HL-60 (cell line): ENCODE measurements around the gene JMJD1C.

Experiments used
- DNase-seq, 2 experiments: peaks; one replicate each; pipeline ENCODE4 v3.0.0-alpha.2; 2010 to 2020; ENCODE audit warnings: low read depth in 1 of 2, low spot score in 1 of 2
- H3K27ac ChIP-seq: fragments of 250-450 bp; sonication (Bioruptor Pico); replicated peaks from 2 replicates; pipeline ENCODE4 v1.5.1; 2020; ENCODE audit warnings: mild to moderate bottlenecking, moderate library complexity
- H3K27me3 ChIP-seq: fragments of 250-450 bp; sonication (Bioruptor Pico); 2 replicates; pipeline ENCODE4 v1.5.1; 2021; ENCODE audit warnings: mild to moderate bottlenecking, moderate library complexity; ENCODE audit not compliant: insufficient read depth, poor library complexity, severe bottlenecking
- H3K4me3 ChIP-seq: replicated peaks from 2 replicates; pipeline ENCODE4 v1.5.1; 2011; ENCODE audit warnings: mild to moderate bottlenecking, control low read depth, low read length; ENCODE audit not compliant: insufficient read depth
- GABPA ChIP-seq: IDR thresholded peaks from 2 replicates; pipeline ENCODE4 v1.6.1; 2012; ENCODE audit warnings: low read depth
- POLR2AphosphoS5 ChIP-seq: IDR thresholded peaks from 2 replicates; pipeline ENCODE4 v1.6.1; 2012; ENCODE audit warnings: low read depth
- SPI1 ChIP-seq: IDR thresholded peaks from 2 replicates; pipeline ENCODE4 v1.6.1; 2012; ENCODE audit warnings: low read depth, mild to moderate bottlenecking, borderline replicate concordance
- TF ChIP-seq, protein P1 (sequence below): IDR thresholded peaks from one replicate; pipeline ENCODE4 v1.5.1; 2011; ENCODE audit warnings: low read length, control low read depth, inconsistent platforms; ENCODE audit not compliant: insufficient read depth
- TF ChIP-seq, protein P2 (sequence below): IDR thresholded peaks from 2 replicates; pipeline ENCODE4 v1.6.1; 2012; ENCODE audit warnings: low read depth; ENCODE audit not compliant: insufficient replicate concordance

The JMJD1C gene

DNA sequence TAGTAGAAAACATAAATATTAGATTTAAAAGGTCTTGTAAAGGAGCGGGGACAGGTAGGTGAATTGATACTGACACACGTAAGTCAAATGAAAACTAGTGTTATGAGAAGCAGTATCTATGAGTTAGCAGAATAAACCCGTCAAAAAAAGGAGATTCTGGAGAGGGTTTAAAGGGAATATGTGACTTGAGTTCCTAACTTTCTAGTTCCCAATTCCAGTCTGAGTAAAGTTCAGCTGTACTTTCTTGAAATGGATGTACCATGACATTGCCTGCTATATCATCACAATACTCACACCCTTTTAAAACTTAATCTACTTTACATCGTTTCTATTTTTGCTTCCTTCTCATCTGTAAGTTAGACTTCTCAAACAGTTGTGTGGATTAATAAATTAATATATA is 210.5 kb downstream of the JMJD1C start:
- TF ChIP-seq, protein P1, sequence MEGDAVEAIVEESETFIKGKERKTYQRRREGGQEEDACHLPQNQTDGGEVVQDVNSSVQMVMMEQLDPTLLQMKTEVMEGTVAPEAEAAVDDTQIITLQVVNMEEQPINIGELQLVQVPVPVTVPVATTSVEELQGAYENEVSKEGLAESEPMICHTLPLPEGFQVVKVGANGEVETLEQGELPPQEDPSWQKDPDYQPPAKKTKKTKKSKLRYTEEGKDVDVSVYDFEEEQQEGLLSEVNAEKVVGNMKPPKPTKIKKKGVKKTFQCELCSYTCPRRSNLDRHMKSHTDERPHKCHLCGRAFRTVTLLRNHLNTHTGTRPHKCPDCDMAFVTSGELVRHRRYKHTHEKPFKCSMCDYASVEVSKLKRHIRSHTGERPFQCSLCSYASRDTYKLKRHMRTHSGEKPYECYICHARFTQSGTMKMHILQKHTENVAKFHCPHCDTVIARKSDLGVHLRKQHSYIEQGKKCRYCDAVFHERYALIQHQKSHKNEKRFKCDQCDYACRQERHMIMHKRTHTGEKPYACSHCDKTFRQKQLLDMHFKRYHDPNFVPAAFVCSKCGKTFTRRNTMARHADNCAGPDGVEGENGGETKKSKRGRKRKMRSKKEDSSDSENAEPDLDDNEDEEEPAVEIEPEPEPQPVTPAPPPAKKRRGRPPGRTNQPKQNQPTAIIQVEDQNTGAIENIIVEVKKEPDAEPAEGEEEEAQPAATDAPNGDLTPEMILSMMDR: no peak
- TF ChIP-seq SPI1: no peak
- no peak for TF ChIP-seq GABPA
- H3K27ac ChIP-seq: peak overlapping the region; percentile 52

DNA sequence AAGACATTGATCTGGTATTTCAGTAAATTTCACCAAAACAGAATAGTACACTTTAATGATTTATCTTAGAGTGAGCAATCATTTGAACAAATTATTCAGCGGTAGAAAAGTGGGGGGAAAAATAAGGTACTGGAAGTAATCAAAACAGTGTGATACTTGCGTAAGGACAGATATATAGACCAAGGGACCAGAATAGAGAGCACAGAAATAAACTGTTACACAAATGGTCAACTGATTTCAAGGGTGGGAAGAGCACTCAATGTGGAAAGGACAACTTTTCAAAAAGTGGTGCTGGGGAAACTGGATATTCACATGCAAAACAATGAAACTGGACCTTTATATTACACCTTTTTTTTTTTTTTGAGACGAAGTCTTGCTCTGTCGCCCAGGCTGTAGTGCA is 212.7 kb downstream of the JMJD1C start:
- TF ChIP-seq POLR2AphosphoS5 (no peak), SPI1 (no peak), GABPA (no peak)
- TF ChIP-seq, protein P2, sequence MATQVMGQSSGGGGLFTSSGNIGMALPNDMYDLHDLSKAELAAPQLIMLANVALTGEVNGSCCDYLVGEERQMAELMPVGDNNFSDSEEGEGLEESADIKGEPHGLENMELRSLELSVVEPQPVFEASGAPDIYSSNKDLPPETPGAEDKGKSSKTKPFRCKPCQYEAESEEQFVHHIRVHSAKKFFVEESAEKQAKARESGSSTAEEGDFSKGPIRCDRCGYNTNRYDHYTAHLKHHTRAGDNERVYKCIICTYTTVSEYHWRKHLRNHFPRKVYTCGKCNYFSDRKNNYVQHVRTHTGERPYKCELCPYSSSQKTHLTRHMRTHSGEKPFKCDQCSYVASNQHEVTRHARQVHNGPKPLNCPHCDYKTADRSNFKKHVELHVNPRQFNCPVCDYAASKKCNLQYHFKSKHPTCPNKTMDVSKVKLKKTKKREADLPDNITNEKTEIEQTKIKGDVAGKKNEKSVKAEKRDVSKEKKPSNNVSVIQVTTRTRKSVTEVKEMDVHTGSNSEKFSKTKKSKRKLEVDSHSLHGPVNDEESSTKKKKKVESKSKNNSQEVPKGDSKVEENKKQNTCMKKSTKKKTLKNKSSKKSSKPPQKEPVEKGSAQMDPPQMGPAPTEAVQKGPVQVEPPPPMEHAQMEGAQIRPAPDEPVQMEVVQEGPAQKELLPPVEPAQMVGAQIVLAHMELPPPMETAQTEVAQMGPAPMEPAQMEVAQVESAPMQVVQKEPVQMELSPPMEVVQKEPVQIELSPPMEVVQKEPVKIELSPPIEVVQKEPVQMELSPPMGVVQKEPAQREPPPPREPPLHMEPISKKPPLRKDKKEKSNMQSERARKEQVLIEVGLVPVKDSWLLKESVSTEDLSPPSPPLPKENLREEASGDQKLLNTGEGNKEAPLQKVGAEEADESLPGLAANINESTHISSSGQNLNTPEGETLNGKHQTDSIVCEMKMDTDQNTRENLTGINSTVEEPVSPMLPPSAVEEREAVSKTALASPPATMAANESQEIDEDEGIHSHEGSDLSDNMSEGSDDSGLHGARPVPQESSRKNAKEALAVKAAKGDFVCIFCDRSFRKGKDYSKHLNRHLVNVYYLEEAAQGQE: no peak
- TF ChIP-seq, protein P1: no peak
- no peak overlapping the region for H3K27ac ChIP-seq
- no peak for DNase-seq
- no peak overlapping the region for H3K4me3 ChIP-seq
- H3K27me3 ChIP-seq: no peaks in the 10 kb centered on the region

More for the DNA sequence above, 210.5 kb downstream of the JMJD1C start:
- no peak for DNase-seq
- Histone ChIP-seq H3K27me3 (no peaks in the 10 kb centered on the region), H3K4me3 (no peak overlapping the region)

DNA sequence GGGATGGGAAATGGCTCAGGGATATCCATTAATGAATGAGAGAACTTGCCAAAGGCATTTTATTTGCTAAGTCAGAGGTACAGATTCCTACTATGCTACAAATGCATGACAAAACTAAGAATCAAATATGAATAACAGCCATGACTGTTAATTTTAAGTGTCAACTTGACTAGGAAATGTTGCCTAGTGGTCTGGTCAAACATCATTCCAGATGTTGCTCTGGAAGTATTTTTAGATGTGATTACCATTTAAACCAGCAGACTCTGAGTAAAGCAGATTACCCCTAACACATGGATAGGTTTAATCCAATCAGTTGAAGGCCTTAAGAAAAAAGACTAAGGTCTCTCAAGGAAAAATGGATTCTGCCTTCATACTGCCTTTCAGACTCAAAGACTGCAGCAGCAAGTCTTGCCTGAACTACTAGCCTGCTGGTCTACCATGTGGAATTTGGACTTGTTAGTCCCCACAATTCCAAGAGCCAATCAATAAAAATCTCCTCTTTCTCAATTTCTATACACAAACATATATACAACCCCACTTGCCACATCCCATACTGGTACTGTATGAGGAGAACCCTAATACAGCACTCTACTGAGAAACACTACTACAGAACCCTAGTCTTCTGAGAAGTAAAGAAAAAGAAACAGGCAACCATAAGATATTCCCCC is 213.5 kb downstream of the JMJD1C start:
- DNase-seq: no peak
- H3K4me3 ChIP-seq: no peak overlapping the region
- H3K27me3 ChIP-seq: no peaks in the 10 kb centered on the region
- H3K27ac ChIP-seq: no peak overlapping the region; the same call in 1 of the 2 replicates
- TF ChIP-seq GABPA (no peak), POLR2AphosphoS5 (no peak), SPI1 (no peak)
- TF ChIP-seq, protein P2: no peak
- TF ChIP-seq, protein P1: no peak

DNA sequence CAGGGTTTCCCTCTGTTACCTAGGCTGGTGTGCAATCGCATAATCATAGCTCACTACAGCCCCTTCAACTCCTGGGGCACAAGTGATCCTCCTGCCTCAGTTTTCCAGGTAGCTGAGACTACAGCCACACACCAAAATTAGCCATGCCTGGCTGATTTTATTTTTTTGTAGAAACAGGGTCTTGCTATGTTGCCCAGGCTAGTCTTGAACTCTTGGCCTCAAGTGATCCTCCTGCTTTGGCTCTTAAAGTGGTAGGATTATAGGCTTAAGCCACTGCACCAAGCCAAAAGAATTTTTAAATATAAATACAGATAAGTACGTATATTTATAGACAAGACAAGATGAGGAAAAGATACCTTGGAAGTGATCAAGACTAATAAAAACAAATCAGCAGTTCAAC is 215.7 kb downstream of the JMJD1C start:
- DNase-seq: no peak
- Histone ChIP-seq H3K4me3 (no peak overlapping the region), H3K27me3 (no peaks in the 10 kb centered on the region), H3K27ac (no peak overlapping the region)
- TF ChIP-seq SPI1 (no peak), GABPA (no peak), POLR2AphosphoS5 (no peak)
- TF ChIP-seq, protein P1: no peak
- TF ChIP-seq, protein P2: no peak
